Measurements from ENCODE around the gene SRD5A2. TPM values are rescaled to one million over a fixed set of nuclear protein-coding genes. Genes with fewer than 3 reads are reported as not detected.

SRD5A2 gene
- total RNA-seq, 4 donors from 2014 or later: 4.1 TPM; not detected in 3

DNA sequence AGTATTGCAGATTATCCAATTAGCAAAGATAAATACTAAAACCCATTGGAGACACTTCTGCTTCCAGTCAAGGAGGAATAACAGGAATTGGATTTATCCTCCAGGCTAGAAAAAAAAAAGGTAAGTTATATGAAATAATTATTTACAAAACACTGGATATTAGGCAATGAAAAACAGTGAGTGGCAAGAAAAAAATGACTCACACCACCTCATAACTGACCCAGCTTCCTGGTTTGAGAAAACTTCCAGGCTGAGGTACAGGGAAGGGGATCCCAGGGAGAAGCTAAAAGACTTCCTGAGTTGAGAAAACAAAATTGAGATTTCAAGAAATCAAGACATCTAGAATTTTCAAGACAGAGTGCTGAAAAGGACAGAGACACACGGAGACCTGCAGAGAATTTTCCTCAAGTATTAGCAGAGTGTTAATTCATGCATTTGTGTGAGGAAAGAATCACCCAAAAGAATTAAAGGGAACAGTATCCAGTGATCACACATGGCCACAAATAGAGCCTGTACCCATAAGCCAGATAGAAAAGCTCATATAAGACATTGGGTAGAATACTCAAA, 17.4 kb downstream of the SRD5A2 start:
- H3K27ac ChIP-seq: no peak overlapping the region
- no peak for DNase-seq
- H3K4me1 ChIP-seq: no peaks in the 10 kb centered on the region
- no peak for TF ChIP-seq POLR2A (IDR thresholded peaks at IDR 0.05)
- no peak for TF ChIP-seq CTCF (IDR thresholded peaks at IDR 0.05)
- no peaks in the 10 kb centered on the region for H3K36me3 ChIP-seq
- H3K4me3 ChIP-seq: no peak overlapping the region
- H3K9me3 ChIP-seq: no peaks in the 10 kb centered on the region
- H3K27me3 ChIP-seq: no peaks in the 10 kb centered on the region
- intact Hi-C loops (cut with DNase I; ENCODE audit: low total_unique reads): no loop called here

DNA sequence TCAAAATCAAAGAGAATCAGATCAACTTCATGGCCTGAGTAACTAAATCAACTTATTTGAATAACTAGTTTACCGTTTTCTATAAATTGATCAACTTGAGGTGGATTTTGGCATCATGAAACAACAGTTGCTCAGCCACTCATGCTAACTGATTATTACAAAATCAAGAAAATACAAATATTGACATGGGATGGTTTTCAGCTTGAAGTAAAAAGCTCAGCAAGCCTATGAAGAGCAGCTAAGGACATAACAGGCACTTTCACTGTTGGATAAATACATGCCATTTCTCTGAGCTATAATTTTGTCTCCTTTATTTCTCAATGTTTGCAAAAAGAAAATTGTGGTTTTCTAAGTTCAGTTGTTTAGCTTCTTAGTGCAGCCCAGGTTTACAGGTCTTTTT, 18.9 kb downstream of the SRD5A2 start:
- Histone ChIP-seq H3K27ac (no peak overlapping the region), H3K4me3 (no peak overlapping the region), H3K36me3 (no peaks in the 10 kb centered on the region), H3K27me3 (no peaks in the 10 kb centered on the region), H3K4me1 (no peaks in the 10 kb centered on the region), H3K9me3 (no peaks in the 10 kb centered on the region)
- intact Hi-C loops (cut with DNase I; ENCODE audit: low total_unique reads): no loop called here
- no peak for TF ChIP-seq CTCF (IDR thresholded peaks at IDR 0.05)
- DNase-seq: no peak

DNA sequence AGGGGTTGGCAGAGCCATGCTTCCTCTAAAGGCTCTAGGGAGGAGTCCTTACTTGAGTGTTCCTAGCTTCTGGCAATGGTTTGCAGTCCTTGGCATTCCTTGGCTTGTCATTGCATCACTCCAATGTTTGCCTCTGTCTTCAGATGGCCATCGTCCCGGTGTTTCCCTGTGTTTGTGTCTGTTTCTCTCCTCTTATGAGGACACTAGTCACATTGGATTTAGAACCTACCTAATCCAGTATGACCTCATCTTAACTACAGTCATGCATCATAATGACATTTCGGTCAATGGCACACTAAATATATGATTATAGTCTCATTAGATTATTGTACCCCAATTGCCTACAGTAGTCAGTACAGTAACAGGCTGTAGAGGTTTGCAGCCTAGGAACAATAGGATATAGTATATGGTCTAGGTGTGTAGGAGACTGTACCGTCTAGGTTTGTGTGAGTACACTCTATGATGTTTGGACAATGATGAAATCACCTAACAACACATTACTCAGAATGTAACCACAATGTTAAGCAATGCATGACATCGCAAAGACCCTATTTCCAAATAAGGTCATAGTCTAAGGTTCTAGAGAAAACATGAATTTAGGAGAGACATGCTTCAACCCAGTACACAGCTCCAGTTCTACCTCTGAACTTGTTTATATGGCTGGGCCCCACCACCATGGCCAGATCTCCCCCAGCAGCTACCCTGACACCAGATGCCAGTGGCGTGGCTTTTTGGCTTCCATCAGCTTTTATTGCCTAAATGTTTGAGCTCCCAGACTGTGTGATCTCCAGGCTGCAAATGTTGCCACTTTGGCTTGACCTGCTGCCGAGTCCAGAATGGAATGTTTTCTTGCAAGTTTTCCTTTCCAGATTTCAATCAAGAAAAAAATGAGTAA, 22.1 kb downstream of the SRD5A2 start:
- no peak for DNase-seq
- Histone ChIP-seq H3K27me3 (no peaks in the 10 kb centered on the region), H3K4me1 (no peaks in the 10 kb centered on the region), H3K4me3 (no peak overlapping the region), H3K36me3 (no peaks in the 10 kb centered on the region), H3K9me3 (no peaks in the 10 kb centered on the region), H3K27ac (no peak overlapping the region)
- TF ChIP-seq CTCF (IDR thresholded peaks at IDR 0.05): no peak
- TF ChIP-seq POLR2A (IDR thresholded peaks at IDR 0.05): no peak
- intact Hi-C loops (cut with DNase I; ENCODE audit: low total_unique reads): no loop called here

GRCh38 chr2:31556940-31557339, 23.8 kb downstream of the SRD5A2 start:
- DNase-seq: no peak
- H3K27ac ChIP-seq: no peak overlapping the region
- H3K9me3 ChIP-seq: no peaks in the 10 kb centered on the region
- H3K4me1 ChIP-seq: no peaks in the 10 kb centered on the region
- no peaks in the 10 kb centered on the region for H3K36me3 ChIP-seq
- H3K4me3 ChIP-seq: no peak overlapping the region
- intact Hi-C loops (cut with DNase I; ENCODE audit: low total_unique reads): no loop called here
- H3K27me3 ChIP-seq: no peaks in the 10 kb centered on the region
- TF ChIP-seq POLR2A (IDR thresholded peaks at IDR 0.05) (no peak), CTCF (IDR thresholded peaks at IDR 0.05) (no peak)

GRCh38 chr2:31555967-31556706, 24.6 kb downstream of the SRD5A2 start:
- no peak for TF ChIP-seq POLR2A (IDR thresholded peaks at IDR 0.05)
- TF ChIP-seq CTCF (IDR thresholded peaks at IDR 0.05): no peak
- H3K27ac ChIP-seq: no peak overlapping the region
- no peak for DNase-seq
- no peaks in the 10 kb centered on the region for H3K27me3 ChIP-seq
- H3K4me1 ChIP-seq: no peaks in the 10 kb centered on the region
- no peaks in the 10 kb centered on the region for H3K9me3 ChIP-seq
- H3K4me3 ChIP-seq: no peak overlapping the region
- H3K36me3 ChIP-seq: no peaks in the 10 kb centered on the region
- intact Hi-C loops (cut with DNase I; ENCODE audit: low total_unique reads): no loop called here
